ENCODE data around the gene MSANTD2. TPM values are rescaled to one million over a fixed set of nuclear protein-coding genes. Genes with fewer than 3 reads are reported as not detected.

Gene MSANTD2
- 3.4 TPM for total RNA-seq
- long read RNA-seq, partial matches to known transcripts, result 0 of 5 reads
- long read RNA-seq, other reads (novel, unspliced or antisense), result 4 of 5 reads

- intact Hi-C loops (cut with micrococcal nuclease), result no loop called here
- peak; percentile 98 for ATAC-seq
These were observed at the start of gene MSANTD2 for GRCh38 chr11:124800226-124800929. Gene MSANTD2, minus strand, starts transcription at chr11:124800406. Its CDS starts 26 bp downstream, at chr11:124800380.

GRCh38 chr11:124846070-124846673 is 46.0 kb upstream of the MSANTD2 start:
- DNase-seq, result no peak
- intact Hi-C loops (cut with micrococcal nuclease), result no loop called here
- ATAC-seq, result no peak

More at GRCh38 chr11:124800226-124800929, at the start of gene MSANTD2:
- peak; percentile 91 for DNase-seq

- DNase-seq, result no peak
- intact Hi-C loops (cut with micrococcal nuclease), result no loop called here
- ATAC-seq, result no peak
These were observed 44.5 kb upstream of the MSANTD2 start for GRCh38 chr11:124844664-124845079.

GRCh38 chr11:124843616-124843910 is 43.4 kb upstream of the MSANTD2 start:
- intact Hi-C loops (cut with micrococcal nuclease), result no loop called here
- no peak for ATAC-seq

GRCh38 chr11:124842305-124842704 is 42.1 kb upstream of the MSANTD2 start:
- intact Hi-C loops (cut with micrococcal nuclease), result no loop called here
- no peak for ATAC-seq
- DNase-seq, result no peak

More at GRCh38 chr11:124843616-124843910, 43.4 kb upstream of the MSANTD2 start:
- no peak for DNase-seq

GRCh38 chr11:124841840-124842239 is 41.6 kb upstream of the MSANTD2 start:
- ATAC-seq, result no peak
- intact Hi-C loops (cut with micrococcal nuclease), result no loop called here
- no peak for DNase-seq

- DNase-seq (no peak), ATAC-seq (no peak)
- intact Hi-C loops (cut with micrococcal nuclease), result no loop called here
These were observed 41.0 kb upstream of the MSANTD2 start for GRCh38 chr11:124841201-124841600.

- intact Hi-C loops (cut with micrococcal nuclease), result no loop called here
- no peak for DNase-seq
- ATAC-seq, result no peak
These were observed 40.5 kb upstream of the MSANTD2 start for GRCh38 chr11:124840666-124841065.

GRCh38 chr11:124839972-124840621 is 39.9 kb upstream of the MSANTD2 start:
- ATAC-seq, result no peak
- no peak for DNase-seq
- intact Hi-C loops (cut with micrococcal nuclease), result loop anchor here (10.0 kb wide), 1 partner anchor 175 kb away; no protein-coding TSS in a partner anchor

- DNase-seq, result no peak
- intact Hi-C loops (cut with micrococcal nuclease), result loop anchor here (10.0 kb wide), 1 partner anchor 175 kb away; no protein-coding TSS in a partner anchor
- no peak for ATAC-seq
These were observed 39.1 kb upstream of the MSANTD2 start for GRCh38 chr11:124839128-124839971.

- ATAC-seq, result no peak
- no peak for DNase-seq
- intact Hi-C loops (cut with micrococcal nuclease), result loop anchor here (10.0 kb wide), 1 partner anchor 174 kb away; no protein-coding TSS in a partner anchor
These were observed 38.6 kb upstream of the MSANTD2 start for GRCh38 chr11:124838805-124839127.

- intact Hi-C loops (cut with micrococcal nuclease), result loop anchor here (10.0 kb wide), 1 partner anchor 173 kb away; no protein-coding TSS in a partner anchor
- ATAC-seq (peak; percentile 69), DNase-seq (no peak)
These were observed 37.3 kb upstream of the MSANTD2 start for GRCh38 chr11:124837491-124837856.

- DNase-seq (no peak), ATAC-seq (no peak)
- intact Hi-C loops (cut with micrococcal nuclease), result loop anchor here (10.0 kb wide), 1 partner anchor 171 kb away; no protein-coding TSS in a partner anchor
These were observed 35.7 kb upstream of the MSANTD2 start for GRCh38 chr11:124835918-124836317.

GRCh38 chr11:124834526-124835180 is 34.4 kb upstream of the MSANTD2 start:
- intact Hi-C loops (cut with micrococcal nuclease), result loop anchor here (10.0 kb wide), 1 partner anchor 170 kb away; no protein-coding TSS in a partner anchor
- DNase-seq, result no peak
- ATAC-seq, result no peak

GRCh38 chr11:124832571-124832970 is 32.4 kb upstream of the MSANTD2 start:
- intact Hi-C loops (cut with micrococcal nuclease), result loop anchor here (10.0 kb wide), 1 partner anchor 168 kb away; no protein-coding TSS in a partner anchor
- ATAC-seq (no peak), DNase-seq (no peak)

GRCh38 chr11:124831897-124832296 is 31.7 kb upstream of the MSANTD2 start:
- no peak for ATAC-seq
- intact Hi-C loops (cut with micrococcal nuclease), result loop anchor here (10.0 kb wide), 1 partner anchor 167 kb away; no protein-coding TSS in a partner anchor
- no peak for DNase-seq

GRCh38 chr11:124830749-124831148 is 30.5 kb upstream of the MSANTD2 start:
- no peak for ATAC-seq
- DNase-seq, result no peak
- intact Hi-C loops (cut with micrococcal nuclease), result loop anchor here (10.0 kb wide), 1 partner anchor 166 kb away; no protein-coding TSS in a partner anchor

GRCh38 chr11:124829986-124830385 is 29.8 kb upstream of the MSANTD2 start:
- DNase-seq, result no peak
- ATAC-seq, result no peak
- intact Hi-C loops (cut with micrococcal nuclease), result loop anchor here (10.0 kb wide), 1 partner anchor 165 kb away; no protein-coding TSS in a partner anchor
